GM06990 (cell line): ENCODE data around the gene FAT4.

Experiments
- DNase-seq: peaks from one replicate; pipeline ENCODE4 v3.0.0-alpha.2; 2011; ENCODE audit not compliant: insufficient read length; ENCODE audit errors: extremely low read depth
- H3K27me3 ChIP-seq: replicated peaks from 2 replicates; pipeline ENCODE4 v1.6.0; 2011; ENCODE audit warnings: low read length; ENCODE audit not compliant: control insufficient read depth, insufficient read depth
- H3K36me3 ChIP-seq: 2 replicates; pipeline ENCODE4 v1.5.1; 2011; ENCODE audit warnings: low read length; ENCODE audit not compliant: control insufficient read depth, insufficient read depth
- H3K4me3 ChIP-seq: replicated peaks from 2 replicates; pipeline ENCODE4 v1.5.1; 2011; ENCODE audit warnings: low read depth, mild to moderate bottlenecking, control low read depth, low read length
- TF ChIP-seq, protein P1 (sequence below): IDR thresholded peaks from 2 replicates; pipeline ENCODE4 v1.5.1; 2011; ENCODE audit warnings: low read length, control low read depth, mild to moderate bottlenecking, inconsistent platforms; ENCODE audit not compliant: insufficient read depth, poor library complexity, severe bottlenecking

The FAT4 gene

GRCh38 chr4:125313989-125314667 lies 627 bp upstream of the FAT4 start:
- Histone ChIP-seq H3K27me3 (peaks cover 3% of the 10 kb centered on the region), H3K36me3 (no peaks in the 10 kb centered on the region), H3K4me3 (no peak overlapping the region; the same call in 1 of the 2 replicates)
- DNase-seq, result no peak
- TF ChIP-seq, protein P1, sequence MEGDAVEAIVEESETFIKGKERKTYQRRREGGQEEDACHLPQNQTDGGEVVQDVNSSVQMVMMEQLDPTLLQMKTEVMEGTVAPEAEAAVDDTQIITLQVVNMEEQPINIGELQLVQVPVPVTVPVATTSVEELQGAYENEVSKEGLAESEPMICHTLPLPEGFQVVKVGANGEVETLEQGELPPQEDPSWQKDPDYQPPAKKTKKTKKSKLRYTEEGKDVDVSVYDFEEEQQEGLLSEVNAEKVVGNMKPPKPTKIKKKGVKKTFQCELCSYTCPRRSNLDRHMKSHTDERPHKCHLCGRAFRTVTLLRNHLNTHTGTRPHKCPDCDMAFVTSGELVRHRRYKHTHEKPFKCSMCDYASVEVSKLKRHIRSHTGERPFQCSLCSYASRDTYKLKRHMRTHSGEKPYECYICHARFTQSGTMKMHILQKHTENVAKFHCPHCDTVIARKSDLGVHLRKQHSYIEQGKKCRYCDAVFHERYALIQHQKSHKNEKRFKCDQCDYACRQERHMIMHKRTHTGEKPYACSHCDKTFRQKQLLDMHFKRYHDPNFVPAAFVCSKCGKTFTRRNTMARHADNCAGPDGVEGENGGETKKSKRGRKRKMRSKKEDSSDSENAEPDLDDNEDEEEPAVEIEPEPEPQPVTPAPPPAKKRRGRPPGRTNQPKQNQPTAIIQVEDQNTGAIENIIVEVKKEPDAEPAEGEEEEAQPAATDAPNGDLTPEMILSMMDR, result no peak

DNA sequence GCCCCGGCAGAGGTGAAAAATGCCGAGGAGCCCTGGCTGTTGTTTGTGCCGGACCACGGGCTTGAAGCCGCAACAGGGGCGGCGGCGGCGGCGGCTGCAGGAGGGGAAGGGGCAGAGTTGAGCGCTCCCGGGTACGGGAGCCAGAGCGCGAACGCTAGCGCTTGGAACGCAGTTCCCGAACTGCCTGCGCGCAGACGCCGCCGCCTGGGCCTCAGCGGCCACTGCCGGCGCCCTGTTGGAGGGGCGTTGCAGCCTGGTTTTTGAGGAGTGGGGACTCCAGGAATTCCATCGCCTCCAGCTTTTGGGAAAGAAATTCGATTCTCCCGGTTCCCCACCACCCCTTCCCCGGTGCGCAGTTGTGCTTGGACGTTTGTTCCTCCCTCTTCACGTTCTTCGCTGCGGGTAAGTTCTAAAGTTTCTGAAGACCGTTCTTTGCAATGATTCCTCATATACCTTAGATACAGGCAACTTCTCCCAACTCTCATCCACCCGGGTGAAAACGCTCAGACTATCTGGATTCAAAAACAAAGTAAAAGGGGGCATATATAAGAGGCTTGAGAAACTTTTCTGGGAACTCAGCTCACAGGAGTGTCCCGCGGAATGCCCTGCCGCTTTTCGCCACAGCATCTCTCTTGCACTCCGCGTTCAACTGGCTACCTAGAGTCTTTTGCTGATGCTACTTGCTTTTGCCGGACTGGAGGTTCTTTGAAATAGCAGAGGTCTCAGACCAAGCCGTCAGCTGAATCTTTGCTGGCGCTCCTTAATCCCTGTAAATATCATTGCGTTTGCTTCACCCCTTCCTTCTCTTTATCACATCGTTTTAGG lies 1.0 kb downstream of the FAT4 start:
- H3K36me3 ChIP-seq, result no peaks in the 10 kb centered on the region
- TF ChIP-seq, protein P1, result no peak
- H3K4me3 ChIP-seq, result peak overlapping the region; percentile 60
- DNase-seq, result peak; percentile 9
- peaks cover 3% of the 10 kb centered on the region for H3K27me3 ChIP-seq

DNA sequence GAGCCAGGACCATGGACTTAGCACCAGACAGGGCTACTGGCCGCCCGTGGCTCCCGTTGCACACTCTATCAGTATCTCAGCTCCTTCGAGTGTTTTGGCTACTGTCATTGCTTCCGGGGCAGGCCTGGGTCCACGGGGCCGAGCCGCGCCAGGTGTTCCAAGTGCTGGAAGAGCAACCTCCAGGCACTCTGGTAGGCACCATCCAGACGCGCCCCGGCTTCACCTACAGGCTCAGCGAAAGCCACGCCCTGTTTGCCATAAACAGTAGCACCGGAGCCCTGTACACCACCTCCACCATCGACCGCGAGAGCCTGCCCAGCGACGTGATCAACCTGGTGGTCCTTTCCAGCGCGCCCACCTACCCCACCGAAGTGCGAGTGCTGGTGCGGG lies 1.6 kb downstream of the FAT4 start:
- Histone ChIP-seq H3K4me3 (no peak overlapping the region), H3K27me3 (peaks cover 3% of the 10 kb centered on the region), H3K36me3 (no peaks in the 10 kb centered on the region)
- TF ChIP-seq, protein P1, result no peak
- DNase-seq, result peak; percentile 3

GRCh38 chr4:125316791-125317524 lies 2.2 kb downstream of the FAT4 start:
- H3K36me3 ChIP-seq, result no peaks in the 10 kb centered on the region
- peaks cover 3% of the 10 kb centered on the region for H3K27me3 ChIP-seq
- H3K4me3 ChIP-seq, result no peak overlapping the region
- TF ChIP-seq, protein P1, result no peak
- no peak for DNase-seq

GRCh38 chr4:125317525-125317877 lies 2.7 kb downstream of the FAT4 start:
- TF ChIP-seq, protein P1, result no peak
- no peak overlapping the region for H3K4me3 ChIP-seq
- DNase-seq, result no peak
- peaks cover 3% of the 10 kb centered on the region for H3K27me3 ChIP-seq
- no peaks in the 10 kb centered on the region for H3K36me3 ChIP-seq
